ENCODE data around the gene PLEKHA4. TPM values are rescaled to one million over a fixed set of nuclear protein-coding genes. Genes with fewer than 3 reads are reported as not detected.

Gene PLEKHA4
- 16.4 and 21.3 TPM in 2 replicates for total RNA-seq

GRCh38 chr19:48868114-48868886, at the start of gene PLEKHA4:
Gene PLEKHA4 (minus strand): TSS chr19:48868617. CDS start chr19:48867620, 997 bp downstream.

GRCh38 chr19:48899781-48900476, 31.5 kb upstream of the PLEKHA4 start, which contains the start of gene NUCB1:
Gene NUCB1 (plus strand): TSS chr19:48900312. CDS start chr19:48900797, 485 bp downstream.

GRCh38 chr19:48872182-48872883, 3.9 kb upstream of the PLEKHA4 start, which contains the start of gene PPP1R15A:
Gene PPP1R15A (plus strand): TSS chr19:48872421. CDS start chr19:48873234, 813 bp downstream.

GRCh38 chr19:48836089-48837017, 32.1 kb downstream of the PLEKHA4 start, which contains the start of gene HSD17B14:
Gene HSD17B14 (minus strand): TSS chr19:48836491. CDS start chr19:48836411, 80 bp downstream.

Small RNA genes within 50 kb of the gene (small RNA-seq; reads per million reads assigned to genes)
- gene RNU6-317P = not detected

Other genes with a start within 250 kb of the PLEKHA4 start
- 1,644 and 2,294 TPM in 2 replicates for gene RPL18, start 249.4 kb downstream of the PLEKHA4 start, total RNA-seq
- 9.2 and 11.5 TPM in 2 replicates for gene SPHK2, start 249.1 kb downstream of the PLEKHA4 start, total RNA-seq
- gene DBP, start 231.2 kb downstream of the PLEKHA4 start, total RNA-seq = 1.6 and 5.9 TPM in 2 replicates
- gene CA11, start 222.4 kb downstream of the PLEKHA4 start, total RNA-seq = 0.39 and 1.1 TPM in 2 replicates
- under 0.01 TPM in 1 of 2 replicates, not detected in the other for gene NTN5, start 195.6 kb downstream of the PLEKHA4 start, total RNA-seq
- gene FUT2, start 172.6 kb downstream of the PLEKHA4 start, total RNA-seq = not detected in 2 replicates
- 1.4 and 2.2 TPM in 2 replicates for gene MAMSTR, start 148.9 kb downstream of the PLEKHA4 start, total RNA-seq
- 2.9 and 3.5 TPM in 2 replicates for gene RASIP1, start 128.0 kb downstream of the PLEKHA4 start, total RNA-seq
- not detected in 2 replicates for gene IZUMO1, start 121.7 kb downstream of the PLEKHA4 start, total RNA-seq
- gene FUT1, start 116.0 kb downstream of the PLEKHA4 start, total RNA-seq = 0.20 TPM in 1 of 2 replicates, not detected in the other
- not detected in 2 replicates for gene FGF21, start 113.1 kb downstream of the PLEKHA4 start, total RNA-seq
- gene BCAT2, start 57.6 kb downstream of the PLEKHA4 start, total RNA-seq = 43.7 and 44.2 TPM in 2 replicates
- 1.1 and 1.4 TPM in 2 replicates for gene HSD17B14, start 32.1 kb downstream of the PLEKHA4 start, total RNA-seq
- 41.5 and 55.9 TPM in 2 replicates for gene PPP1R15A, start 3.8 kb upstream of the PLEKHA4 start, total RNA-seq
- gene TULP2, start 30.1 kb upstream of the PLEKHA4 start, total RNA-seq = 0.37 TPM in 1 of 2 replicates, not detected in the other
- gene NUCB1, start 31.7 kb upstream of the PLEKHA4 start, total RNA-seq = 134 and 211 TPM in 2 replicates
- not detected in 2 replicates for gene DHDH, start 65.1 kb upstream of the PLEKHA4 start, total RNA-seq
- 47.0 and 70.8 TPM in 2 replicates for gene BAX, start 86.3 kb upstream of the PLEKHA4 start, total RNA-seq
- 2,886 and 3,269 TPM in 2 replicates for gene FTL, start 96.7 kb upstream of the PLEKHA4 start, total RNA-seq
- 55.1 and 57.0 TPM in 2 replicates for gene GYS1, start 124.7 kb upstream of the PLEKHA4 start, total RNA-seq
- gene RUVBL2, start 125.3 kb upstream of the PLEKHA4 start, total RNA-seq = 301 and 328 TPM in 2 replicates
- not detected in 2 replicates for gene LHB, start 148.5 kb upstream of the PLEKHA4 start, total RNA-seq
- gene CGB3, start 155.7 kb upstream of the PLEKHA4 start, total RNA-seq = not detected in 2 replicates
- not detected in 2 replicates for gene CGB2, start 163.3 kb upstream of the PLEKHA4 start, total RNA-seq
- gene CGB1, start 168.3 kb upstream of the PLEKHA4 start, total RNA-seq = not detected in 2 replicates
- gene CGB5, start 175.2 kb upstream of the PLEKHA4 start, total RNA-seq = not detected in 2 replicates
- not detected in 2 replicates for gene CGB8, start 180.5 kb upstream of the PLEKHA4 start, total RNA-seq
- gene CGB7, start 189.1 kb upstream of the PLEKHA4 start, total RNA-seq = 0.20 TPM in 1 of 2 replicates, not detected in the other
- gene NTF4, start 196.2 kb upstream of the PLEKHA4 start, total RNA-seq = not detected in 2 replicates
- not detected in 2 replicates for gene KCNA7, start 204.1 kb upstream of the PLEKHA4 start, total RNA-seq
- 140 and 162 TPM in 2 replicates for gene SNRNP70, start 216.8 kb upstream of the PLEKHA4 start, total RNA-seq
- 1.8 and 2.7 TPM in 2 replicates for gene LIN7B, start 245.8 kb upstream of the PLEKHA4 start, total RNA-seq